ENCODE data around the gene DNAH11. TPM values are rescaled to one million over a fixed set of nuclear protein-coding genes. Genes with fewer than 3 reads are reported as not detected.
"Not testable (repeated sequence)": the region's sequence is repeated elsewhere in the genome, so short reads cannot be mapped to it uniquely, and the experiment has no call there.

The DNAH11 gene
- polyA plus RNA-seq, 4 donors: 0.24 to 0.33 TPM; not detected in 2

DNA sequence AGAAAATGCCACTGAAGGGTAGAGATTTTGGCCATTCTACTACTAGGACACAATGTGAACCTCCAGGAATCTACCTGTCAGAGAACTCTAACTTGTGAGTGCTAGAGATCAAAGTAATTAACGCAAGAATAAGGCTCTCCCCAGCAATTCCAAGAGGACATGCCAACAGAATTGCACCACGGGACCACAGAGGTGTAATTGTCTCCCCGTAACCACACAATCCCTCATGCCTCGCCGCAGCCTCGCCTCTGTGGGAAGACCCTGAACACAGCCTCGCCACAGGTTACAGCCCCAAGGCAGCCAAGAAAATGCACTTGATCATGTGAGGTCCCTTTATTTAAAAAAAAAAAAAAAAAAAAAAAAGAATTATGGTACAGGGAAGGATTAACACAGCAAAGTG is 373.3 kb downstream of the DNAH11 start:
- no peak overlapping the region for H3K27ac ChIP-seq (ENCODE audit: low read depth in 1 of 3, low read length in 2 of 3)
- H3K36me3 ChIP-seq (ENCODE audit: control insufficient read depth in 3 of 3, insufficient read depth in 2 of 3, low read depth in 1 of 3, low read length in 3 of 3): peaks cover 0 to 15% (median 0%) of the 10 kb centered on the region in 3 donors
- H3K4me3 ChIP-seq (ENCODE audit: low read depth in 1 of 3, low read length in 3 of 3): no peak overlapping the region
- no peaks in the 10 kb centered on the region for H3K9me3 ChIP-seq (ENCODE audit: control insufficient read depth in 2 of 2, insufficient read depth in 1 of 2, low read depth in 1 of 2, low read length in 1 of 2)
- FAIRE-seq: no peak
- 95 to 99% (median 96%) methylated on average over 7 of the region's 7 CpGs for WGBS, 3 donors
- no peak for DNase-seq
- H3K4me1 ChIP-seq (ENCODE audit: control insufficient read depth in 3 of 3, insufficient read depth in 2 of 3, low read depth in 1 of 3, low read length in 2 of 3): no peaks in the 10 kb centered on the region
- no peaks in the 10 kb centered on the region for H3K27me3 ChIP-seq (ENCODE audit: control insufficient read depth in 3 of 3, insufficient read depth in 3 of 3, low read length in 3 of 3)

DNA sequence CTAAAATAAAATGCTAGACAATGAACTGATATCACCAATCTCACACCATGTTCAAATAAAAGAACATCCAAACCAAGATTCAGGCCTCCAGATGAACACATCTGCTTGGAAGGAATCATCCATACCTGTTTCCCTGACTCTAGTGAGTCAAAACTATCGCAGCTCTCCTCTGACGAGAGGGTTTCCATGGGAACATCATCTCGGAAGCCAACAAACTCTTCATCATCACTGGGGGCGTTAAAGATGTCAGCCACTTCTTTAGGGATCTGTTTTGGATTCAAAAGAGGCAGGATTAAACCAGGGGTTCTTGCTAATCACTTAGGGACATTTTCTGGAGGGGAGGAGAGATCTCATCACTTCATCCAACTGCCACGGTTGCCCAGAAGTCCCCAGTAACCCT is 373.8 kb downstream of the DNAH11 start:
- DNase-seq (no peak), FAIRE-seq (no peak)
- no peaks in the 10 kb centered on the region for H3K27me3 ChIP-seq (ENCODE audit: control insufficient read depth in 3 of 3, insufficient read depth in 3 of 3, low read length in 3 of 3)
- H3K4me3 ChIP-seq (ENCODE audit: low read depth in 1 of 3, low read length in 3 of 3): no peak overlapping the region
- peaks cover 0 to 15% (median 0%) of the 10 kb centered on the region in 3 donors for H3K36me3 ChIP-seq (ENCODE audit: control insufficient read depth in 3 of 3, insufficient read depth in 2 of 3, low read depth in 1 of 3, low read length in 3 of 3)
- H3K9me3 ChIP-seq (ENCODE audit: control insufficient read depth in 2 of 2, insufficient read depth in 1 of 2, low read depth in 1 of 2, low read length in 1 of 2): no peaks in the 10 kb centered on the region
- H3K27ac ChIP-seq (ENCODE audit: low read depth in 1 of 3, low read length in 2 of 3): no peak overlapping the region
- no peaks in the 10 kb centered on the region for H3K4me1 ChIP-seq (ENCODE audit: control insufficient read depth in 3 of 3, insufficient read depth in 2 of 3, low read depth in 1 of 3, low read length in 2 of 3)
- WGBS, 3 donors: 88 to 94% (median 94%) methylated on average over 5 of the region's 5 CpGs

DNA sequence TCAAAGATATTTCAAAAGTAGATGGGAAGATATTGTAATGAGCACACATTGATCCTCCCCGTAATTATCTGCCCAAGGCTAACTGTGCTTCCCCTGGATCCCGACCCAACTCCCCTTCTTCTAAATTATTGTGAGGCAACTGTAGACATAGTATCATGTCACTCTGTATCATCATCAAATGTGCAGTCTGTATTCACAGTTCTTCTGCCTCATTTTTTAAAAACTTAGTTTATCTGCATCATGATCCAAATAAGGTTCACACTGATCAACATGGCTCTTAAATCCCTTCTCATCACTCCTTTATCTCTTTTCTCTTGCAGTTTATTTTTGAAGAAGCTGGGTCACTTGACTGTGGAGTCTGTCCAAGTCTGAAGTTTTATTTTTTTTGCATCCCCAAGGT is 375.4 kb downstream of the DNAH11 start:
- H3K9me3 ChIP-seq (ENCODE audit: control insufficient read depth in 2 of 2, insufficient read depth in 1 of 2, low read depth in 1 of 2, low read length in 1 of 2): no peaks in the 10 kb centered on the region
- 93 to 97% (median 96%) methylated on average over 2 of the region's 2 CpGs for WGBS, 3 donors
- H3K4me3 ChIP-seq (ENCODE audit: low read depth in 1 of 3, low read length in 3 of 3): no peak overlapping the region
- no peaks in the 10 kb centered on the region for H3K27me3 ChIP-seq (ENCODE audit: control insufficient read depth in 3 of 3, insufficient read depth in 3 of 3, low read length in 3 of 3)
- H3K4me1 ChIP-seq (ENCODE audit: control insufficient read depth in 3 of 3, insufficient read depth in 2 of 3, low read depth in 1 of 3, low read length in 2 of 3): no peaks in the 10 kb centered on the region
- H3K27ac ChIP-seq (ENCODE audit: low read depth in 1 of 3, low read length in 2 of 3): no peak overlapping the region
- DNase-seq (no peak), FAIRE-seq (no peak)
- H3K36me3 ChIP-seq (ENCODE audit: control insufficient read depth in 3 of 3, insufficient read depth in 2 of 3, low read depth in 1 of 3, low read length in 3 of 3): peaks cover 0 to 12% (median 0%) of the 10 kb centered on the region in 3 donors

DNA sequence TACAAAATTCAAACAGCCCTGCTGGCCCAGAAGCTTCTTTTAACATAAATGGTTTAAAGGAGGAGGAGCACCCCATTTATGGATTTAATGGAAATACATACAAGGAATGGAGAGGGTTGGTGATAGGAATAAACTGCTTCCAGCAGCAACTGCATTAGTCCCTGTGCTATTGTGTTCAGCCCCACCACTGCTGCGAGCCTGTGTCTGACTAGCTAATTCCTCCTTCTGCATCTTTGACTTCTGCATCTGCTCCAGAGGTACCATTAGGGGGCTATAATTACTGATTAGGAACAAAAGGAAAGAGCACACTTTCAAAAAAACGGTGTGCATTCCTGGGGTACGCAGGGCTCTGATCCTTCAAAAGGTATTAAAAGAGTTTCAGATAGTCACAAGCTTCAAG is 378.1 kb downstream of the DNAH11 start:
- H3K27ac ChIP-seq (ENCODE audit: low read depth in 1 of 3, low read length in 2 of 3): no peak overlapping the region
- H3K36me3 ChIP-seq (ENCODE audit: control insufficient read depth in 3 of 3, insufficient read depth in 2 of 3, low read depth in 1 of 3, low read length in 3 of 3): no peaks in the 10 kb centered on the region
- DNase-seq (no peak), FAIRE-seq (no peak)
- H3K4me1 ChIP-seq (ENCODE audit: control insufficient read depth in 3 of 3, insufficient read depth in 2 of 3, low read depth in 1 of 3, low read length in 2 of 3): no peaks in the 10 kb centered on the region
- H3K4me3 ChIP-seq (ENCODE audit: low read depth in 1 of 3, low read length in 3 of 3): no peak overlapping the region
- H3K9me3 ChIP-seq (ENCODE audit: control insufficient read depth in 2 of 2, insufficient read depth in 1 of 2, low read depth in 1 of 2, low read length in 1 of 2): no peaks in the 10 kb centered on the region
- H3K27me3 ChIP-seq (ENCODE audit: control insufficient read depth in 3 of 3, insufficient read depth in 3 of 3, low read length in 3 of 3): no peaks in the 10 kb centered on the region
- WGBS, 3 donors: 62 to 65% (median 63%) methylated on average over 3 of the region's 3 CpGs

DNA sequence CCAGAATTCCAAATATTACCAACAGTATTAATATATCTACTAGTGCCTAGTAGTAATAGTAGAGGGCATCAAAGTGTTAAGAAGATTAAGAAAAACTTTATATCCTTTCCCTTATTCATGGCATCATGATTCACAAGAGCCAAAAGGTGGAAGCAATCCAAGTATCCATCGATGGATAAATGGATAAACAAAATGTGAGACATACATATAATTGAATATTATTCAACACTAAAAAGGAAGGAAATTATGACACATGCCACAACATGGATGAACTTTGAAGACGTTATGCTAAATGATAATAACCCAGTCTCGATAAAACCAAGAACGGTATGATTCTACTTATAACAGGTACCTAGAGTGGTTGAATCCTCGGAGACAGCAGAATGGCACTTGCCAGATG is 379.8 kb downstream of the DNAH11 start:
- FAIRE-seq: no peak
- no peaks in the 10 kb centered on the region for H3K27me3 ChIP-seq (ENCODE audit: control insufficient read depth in 3 of 3, insufficient read depth in 3 of 3, low read length in 3 of 3)
- no peaks in the 10 kb centered on the region for H3K4me1 ChIP-seq (ENCODE audit: control insufficient read depth in 3 of 3, insufficient read depth in 2 of 3, low read depth in 1 of 3, low read length in 2 of 3)
- H3K4me3 ChIP-seq (ENCODE audit: low read depth in 1 of 3, low read length in 3 of 3): no peak overlapping the region
- no peak for DNase-seq
- peaks cover 0 to 2% of the 10 kb centered on the region in 2 donors for H3K9me3 ChIP-seq (ENCODE audit: control insufficient read depth in 2 of 2, insufficient read depth in 1 of 2, low read depth in 1 of 2, low read length in 1 of 2)
- 86 to 94% (median 93%) methylated on average over 5 of the region's 5 CpGs for WGBS, 3 donors
- no peak overlapping the region for H3K27ac ChIP-seq (ENCODE audit: low read depth in 1 of 3, low read length in 2 of 3)
- H3K36me3 ChIP-seq (ENCODE audit: control insufficient read depth in 3 of 3, insufficient read depth in 2 of 3, low read depth in 1 of 3, low read length in 3 of 3): peaks cover 0 to under 1% (median 0%) of the 10 kb centered on the region in 3 donors

DNA sequence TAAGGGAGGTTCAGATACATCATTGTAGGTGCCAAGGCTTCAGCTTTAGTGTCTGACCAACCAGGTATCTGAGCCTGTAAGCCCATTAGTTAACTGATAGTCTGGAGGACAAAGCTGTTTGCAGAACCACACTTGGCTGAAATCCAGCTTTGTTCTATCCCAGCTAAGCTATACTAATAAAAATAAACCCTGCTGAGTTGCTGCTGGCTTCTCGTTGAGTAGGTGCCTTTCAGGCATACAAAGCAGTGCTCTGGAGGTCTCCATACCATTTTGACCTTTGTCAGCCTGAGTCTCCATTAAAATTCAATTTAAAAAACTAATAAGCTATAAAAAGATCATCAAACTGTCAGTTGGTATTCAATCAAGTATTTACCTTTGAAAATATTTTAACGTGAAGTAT is 380.8 kb downstream of the DNAH11 start:
- H3K4me1 ChIP-seq (ENCODE audit: control insufficient read depth in 3 of 3, insufficient read depth in 2 of 3, low read depth in 1 of 3, low read length in 2 of 3): no peaks in the 10 kb centered on the region
- FAIRE-seq (no peak), DNase-seq (peak in 1 of 2 donors; percentile 35)
- H3K4me3 ChIP-seq (ENCODE audit: low read depth in 1 of 3, low read length in 3 of 3): no peak overlapping the region
- peaks cover 0 to 6% of the 10 kb centered on the region in 2 donors for H3K9me3 ChIP-seq (ENCODE audit: control insufficient read depth in 2 of 2, insufficient read depth in 1 of 2, low read depth in 1 of 2, low read length in 1 of 2)
- WGBS, 3 donors: 29 to 55% (median 39%) methylated on average over 2 of the region's 2 CpGs
- peaks cover 0 to 4% (median 0%) of the 10 kb centered on the region in 3 donors for H3K36me3 ChIP-seq (ENCODE audit: control insufficient read depth in 3 of 3, insufficient read depth in 2 of 3, low read depth in 1 of 3, low read length in 3 of 3)
- no peak overlapping the region for H3K27ac ChIP-seq (ENCODE audit: low read depth in 1 of 3, low read length in 2 of 3)
- no peaks in the 10 kb centered on the region for H3K27me3 ChIP-seq (ENCODE audit: control insufficient read depth in 3 of 3, insufficient read depth in 3 of 3, low read length in 3 of 3)

DNA sequence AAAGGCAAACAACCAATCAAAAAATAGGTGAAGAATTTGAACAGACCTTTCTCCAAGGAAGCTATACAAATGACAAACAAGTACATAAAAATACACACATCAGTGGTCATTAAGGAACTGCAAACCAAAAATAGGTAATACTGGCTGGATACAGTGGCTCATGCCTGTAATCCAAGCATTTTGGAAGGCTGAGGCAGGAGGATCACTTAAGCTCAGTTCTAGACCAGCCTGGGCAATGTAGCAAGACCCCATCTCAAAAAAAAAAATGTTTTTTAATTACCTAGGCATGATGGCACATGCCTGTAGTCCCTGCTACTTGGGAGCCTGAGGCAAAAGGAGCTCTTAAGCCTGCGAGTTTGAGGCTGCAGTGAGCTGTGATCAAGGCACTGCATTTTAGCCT is 383.6 kb downstream of the DNAH11 start:
- FAIRE-seq (no peak), DNase-seq (no peak)
- no peaks in the 10 kb centered on the region for H3K4me1 ChIP-seq (ENCODE audit: control insufficient read depth in 3 of 3, insufficient read depth in 2 of 3, low read depth in 1 of 3, low read length in 2 of 3)
- H3K27me3 ChIP-seq (ENCODE audit: control insufficient read depth in 3 of 3, insufficient read depth in 3 of 3, low read length in 3 of 3): no peaks in the 10 kb centered on the region
- H3K36me3 ChIP-seq (ENCODE audit: control insufficient read depth in 3 of 3, insufficient read depth in 2 of 3, low read depth in 1 of 3, low read length in 3 of 3): peaks cover 0 to 4% (median 0%) of the 10 kb centered on the region in 3 donors
- peaks cover 0 to 8% of the 10 kb centered on the region in 2 donors for H3K9me3 ChIP-seq (ENCODE audit: control insufficient read depth in 2 of 2, insufficient read depth in 1 of 2, low read depth in 1 of 2, low read length in 1 of 2)
- H3K27ac ChIP-seq (ENCODE audit: low read depth in 1 of 3, low read length in 2 of 3): no peak overlapping the region
- H3K4me3 ChIP-seq (ENCODE audit: low read depth in 1 of 3, low read length in 3 of 3): no peak overlapping the region
- 81 to 95% (median 94%) methylated on average over 1 of the region's 1 CpG for WGBS, 3 donors

DNA sequence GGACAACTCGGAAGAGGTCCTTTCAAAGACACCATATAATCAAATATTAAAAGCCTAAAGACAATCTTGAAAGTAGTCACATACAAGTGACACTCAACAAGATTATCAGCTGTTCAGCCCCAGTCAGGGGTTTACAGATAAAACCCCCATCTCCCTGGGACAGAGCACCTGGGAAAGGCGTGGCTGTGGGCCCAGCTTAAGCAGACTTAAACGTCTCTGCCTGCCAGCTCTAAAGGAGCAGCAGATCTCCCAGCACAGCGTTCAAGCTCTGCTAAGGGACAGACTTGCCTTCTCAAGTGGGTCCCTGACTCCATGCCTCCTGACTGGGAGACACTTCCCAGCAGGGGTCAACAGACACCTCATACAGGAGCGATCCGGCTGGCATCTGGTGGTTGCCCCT is 384.9 kb downstream of the DNAH11 start:
- Histone ChIP-seq H3K4me3 (ENCODE audit: low read depth in 1 of 3, low read length in 3 of 3) (no peak overlapping the region), H3K36me3 (ENCODE audit: control insufficient read depth in 3 of 3, insufficient read depth in 2 of 3, low read depth in 1 of 3, low read length in 3 of 3) (peaks cover 0 to 4% (median 0%) of the 10 kb centered on the region in 3 donors), H3K4me1 (ENCODE audit: control insufficient read depth in 3 of 3, insufficient read depth in 2 of 3, low read depth in 1 of 3, low read length in 2 of 3) (no peaks in the 10 kb centered on the region), H3K27me3 (ENCODE audit: control insufficient read depth in 3 of 3, insufficient read depth in 3 of 3, low read length in 3 of 3) (no peaks in the 10 kb centered on the region), H3K9me3 (ENCODE audit: control insufficient read depth in 2 of 2, insufficient read depth in 1 of 2, low read depth in 1 of 2, low read length in 1 of 2) (peaks cover 0 to 8% of the 10 kb centered on the region in 2 donors), H3K27ac (ENCODE audit: low read depth in 1 of 3, low read length in 2 of 3) (no peak overlapping the region)
- FAIRE-seq (no peak), DNase-seq (no peak)
- WGBS, 3 donors: 78 to 85% (median 85%) methylated on average over 6 of the region's 6 CpGs

DNA sequence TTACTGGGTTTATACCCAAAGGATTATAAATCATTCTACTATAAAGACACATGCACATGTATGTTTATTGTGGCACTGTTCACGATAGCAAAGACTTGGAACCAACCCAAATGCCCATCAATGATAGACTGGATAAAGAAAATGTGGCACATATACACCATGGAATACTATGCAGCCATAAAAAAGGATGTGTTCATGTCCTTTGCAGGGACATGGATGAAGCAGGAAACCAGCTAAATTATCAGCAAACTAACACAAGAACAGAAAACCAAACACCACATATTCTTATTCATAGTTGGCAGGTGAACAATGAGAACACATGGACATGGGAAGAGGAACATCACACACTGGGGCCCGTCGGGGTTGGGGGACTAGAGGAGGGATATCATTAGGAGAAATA is 390.5 kb downstream of the DNAH11 start:
- FAIRE-seq: not testable (repeated sequence)

More for the DNA sequence above, 390.5 kb downstream of the DNAH11 start:
- H3K27ac ChIP-seq (ENCODE audit: low read depth in 1 of 3, low read length in 2 of 3); H3K36me3 ChIP-seq (ENCODE audit: control insufficient read depth in 3 of 3, insufficient read depth in 2 of 3, low read depth in 1 of 3, low read length in 3 of 3); H3K27me3 ChIP-seq (ENCODE audit: control insufficient read depth in 3 of 3, insufficient read depth in 3 of 3, low read length in 3 of 3); H3K4me3 ChIP-seq (ENCODE audit: low read depth in 1 of 3, low read length in 3 of 3); DNase-seq; H3K9me3 ChIP-seq (ENCODE audit: control insufficient read depth in 2 of 2, insufficient read depth in 1 of 2, low read depth in 1 of 2, low read length in 1 of 2); H3K4me1 ChIP-seq (ENCODE audit: control insufficient read depth in 3 of 3, insufficient read depth in 2 of 3, low read depth in 1 of 3, low read length in 2 of 3): not testable (repeated sequence)
- WGBS, 3 donors: 83 to 88% (median 85%) methylated on average over 3 of the region's 3 CpGs
